ENCODE results near the gene MRPL37. TPM values are rescaled to one million over a fixed set of nuclear protein-coding genes. Genes with fewer than 3 reads are reported as not detected.
A peak's percentile ranks its signal among the peaks of the same experiment; 100 is the strongest.
"Not testable (repeated sequence)": the region's sequence is repeated elsewhere in the genome, so short reads cannot be mapped to it uniquely, and the experiment has no call there.

MRPL37 gene
- polyA plus RNA-seq, 1 donor = 80.6 TPM

- peaks cover 14% of the 10 kb centered on the region for H3K4me1 ChIP-seq (ENCODE audit: control insufficient read depth, insufficient read depth, low read length)
- no CpG with 5 or more reads among the region's 20 CpGs for WGBS (ENCODE audit: insufficient coverage, low lambda C conversion rate)
- H3K27me3 ChIP-seq (ENCODE audit: control insufficient read depth, insufficient read depth, low read length) = no peaks in the 10 kb centered on the region
- no peak for DNase-seq
- H3K4me3 ChIP-seq (ENCODE audit: low read length) = no peak overlapping the region
- peaks cover 45% of the 10 kb centered on the region for H3K36me3 ChIP-seq (ENCODE audit: control insufficient read depth, insufficient read depth, low read length)
- no peak overlapping the region for H3K27ac ChIP-seq (ENCODE audit: low read length)
- H3K9me3 ChIP-seq (ENCODE audit: control insufficient read depth, low read depth, low read length) = no peaks in the 10 kb centered on the region
Observed at GRCh38 chr1:54225986-54226559, 26.1 kb downstream of the MRPL37 start.

DNA sequence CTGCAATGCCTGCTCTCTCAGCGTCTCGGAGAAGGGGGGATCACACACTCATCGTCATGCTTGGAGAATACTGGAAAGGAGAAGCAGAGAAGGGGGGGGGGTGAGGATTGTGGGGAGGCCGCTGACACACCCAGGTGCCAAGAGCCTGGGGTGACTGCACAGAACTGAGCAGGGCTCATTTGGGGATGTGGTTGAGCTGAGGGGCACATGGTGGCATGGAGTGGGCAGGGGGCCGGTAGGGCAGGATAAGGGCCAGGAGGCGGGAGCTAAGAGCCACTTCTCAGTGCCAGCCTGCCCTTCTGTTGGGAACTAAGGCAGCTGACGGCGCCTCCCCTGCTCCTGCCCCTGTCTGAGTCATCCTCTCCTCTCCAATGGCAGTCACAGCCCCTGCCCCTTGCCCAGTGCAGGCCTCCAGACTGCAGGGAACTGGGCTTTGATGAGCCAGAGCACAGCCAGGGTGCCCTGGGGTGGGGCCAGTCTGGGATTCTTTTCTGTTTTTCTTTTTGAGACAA is 27.2 kb downstream of the MRPL37 start:
- Histone ChIP-seq H3K9me3 (ENCODE audit: control insufficient read depth, low read depth, low read length) (peaks cover under 1% of the 10 kb centered on the region), H3K27ac (ENCODE audit: low read length) (peak overlapping the region; percentile 14)
- peak; percentile 70 to 83 for DNase-seq

DNA sequence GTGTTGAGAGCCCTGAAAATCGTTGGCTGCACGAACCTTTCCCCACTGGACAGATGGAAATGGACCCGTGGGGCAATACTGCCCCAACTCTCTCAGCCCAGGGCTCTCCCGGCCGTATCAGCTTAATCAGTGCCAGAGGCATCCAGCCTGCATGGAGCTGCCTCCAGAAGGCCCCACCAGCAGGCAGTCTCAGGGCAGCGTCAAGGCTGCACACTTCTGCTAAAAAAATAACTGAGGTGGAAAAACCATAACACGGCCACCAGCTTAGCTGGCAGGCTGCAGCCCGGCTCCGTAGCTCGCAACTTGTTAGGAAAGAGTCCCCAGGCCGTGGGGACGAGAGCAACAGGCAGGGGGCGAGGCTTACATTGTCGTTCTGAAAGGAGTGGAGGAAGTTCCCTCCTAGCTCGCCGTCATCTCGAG is 27.9 kb downstream of the MRPL37 start:
- no peak for DNase-seq
- Histone ChIP-seq H3K27me3 (ENCODE audit: control insufficient read depth, insufficient read depth, low read length) (no peaks in the 10 kb centered on the region), H3K36me3 (ENCODE audit: control insufficient read depth, insufficient read depth, low read length) (peaks cover 32% of the 10 kb centered on the region), H3K4me1 (ENCODE audit: control insufficient read depth, insufficient read depth, low read length) (peaks cover 14% of the 10 kb centered on the region), H3K27ac (ENCODE audit: low read length) (peak overlapping the region; percentile 14), H3K4me3 (ENCODE audit: low read length) (no peak overlapping the region), H3K9me3 (ENCODE audit: control insufficient read depth, low read depth, low read length) (peaks cover 7% of the 10 kb centered on the region)
- WGBS (ENCODE audit: insufficient coverage, low lambda C conversion rate) = no CpG with 5 or more reads among the region's 17 CpGs

More for the DNA sequence above, 27.2 kb downstream of the MRPL37 start:
- no CpG with 5 or more reads among the region's 8 CpGs for WGBS (ENCODE audit: insufficient coverage, low lambda C conversion rate)
- Histone ChIP-seq H3K4me3 (ENCODE audit: low read length) (no peak overlapping the region), H3K4me1 (ENCODE audit: control insufficient read depth, insufficient read depth, low read length) (peaks cover 14% of the 10 kb centered on the region), H3K36me3 (ENCODE audit: control insufficient read depth, insufficient read depth, low read length) (peaks cover 36% of the 10 kb centered on the region), H3K27me3 (ENCODE audit: control insufficient read depth, insufficient read depth, low read length) (no peaks in the 10 kb centered on the region)

- H3K4me1 ChIP-seq (ENCODE audit: control insufficient read depth, insufficient read depth, low read length) = peaks cover 14% of the 10 kb centered on the region
- no peak overlapping the region for H3K27ac ChIP-seq (ENCODE audit: low read length)
- no peak for DNase-seq
- H3K27me3 ChIP-seq (ENCODE audit: control insufficient read depth, insufficient read depth, low read length) = no peaks in the 10 kb centered on the region
- H3K36me3 ChIP-seq (ENCODE audit: control insufficient read depth, insufficient read depth, low read length) = peaks cover 32% of the 10 kb centered on the region
- no peak overlapping the region for H3K4me3 ChIP-seq (ENCODE audit: low read length)
- WGBS (ENCODE audit: insufficient coverage, low lambda C conversion rate) = no CpG with 5 or more reads among the region's 13 CpGs
- H3K9me3 ChIP-seq (ENCODE audit: control insufficient read depth, low read depth, low read length) = peaks cover 9% of the 10 kb centered on the region
Observed at GRCh38 chr1:54228638-54229079, 28.7 kb downstream of the MRPL37 start.

DNA sequence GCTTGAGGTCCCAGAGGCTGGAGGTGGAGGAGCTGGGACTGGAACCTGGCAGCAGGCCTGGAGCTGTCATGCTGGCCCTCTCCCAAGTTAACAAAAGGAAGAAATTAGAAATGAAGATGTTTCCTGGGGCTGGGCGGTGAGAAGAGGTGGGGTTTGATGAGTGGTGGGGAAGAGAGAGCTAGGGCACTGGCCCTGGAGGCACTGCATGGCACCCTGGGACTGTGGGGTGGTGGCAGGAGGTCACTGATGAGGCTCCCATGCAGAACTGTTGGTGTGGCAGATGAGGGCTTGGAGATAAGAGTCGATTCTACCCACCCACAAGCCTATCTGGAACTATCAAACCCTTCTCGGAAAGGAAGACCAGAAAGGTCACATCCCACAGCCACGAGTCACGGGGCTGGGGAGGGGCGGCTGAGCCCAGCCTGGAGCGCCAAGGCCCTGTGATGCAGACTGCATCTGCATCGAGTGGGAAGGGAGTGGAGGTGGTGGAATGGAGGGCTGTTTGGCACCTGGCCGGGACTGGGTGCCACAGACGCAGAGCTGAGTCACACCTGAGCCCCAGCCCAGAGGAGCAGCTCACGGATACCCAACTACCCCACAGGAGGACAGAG is 29.4 kb downstream of the MRPL37 start:
- H3K27me3 ChIP-seq (ENCODE audit: control insufficient read depth, insufficient read depth, low read length) = no peaks in the 10 kb centered on the region
- no peak for DNase-seq
- H3K4me1 ChIP-seq (ENCODE audit: control insufficient read depth, insufficient read depth, low read length) = peaks cover 14% of the 10 kb centered on the region
- H3K27ac ChIP-seq (ENCODE audit: low read length) = no peak overlapping the region
- WGBS (ENCODE audit: insufficient coverage, low lambda C conversion rate) = no CpG with 5 or more reads among the region's 11 CpGs
- H3K4me3 ChIP-seq (ENCODE audit: low read length) = no peak overlapping the region
- peaks cover 26% of the 10 kb centered on the region for H3K36me3 ChIP-seq (ENCODE audit: control insufficient read depth, insufficient read depth, low read length)
- peaks cover 9% of the 10 kb centered on the region for H3K9me3 ChIP-seq (ENCODE audit: control insufficient read depth, low read depth, low read length)

DNA sequence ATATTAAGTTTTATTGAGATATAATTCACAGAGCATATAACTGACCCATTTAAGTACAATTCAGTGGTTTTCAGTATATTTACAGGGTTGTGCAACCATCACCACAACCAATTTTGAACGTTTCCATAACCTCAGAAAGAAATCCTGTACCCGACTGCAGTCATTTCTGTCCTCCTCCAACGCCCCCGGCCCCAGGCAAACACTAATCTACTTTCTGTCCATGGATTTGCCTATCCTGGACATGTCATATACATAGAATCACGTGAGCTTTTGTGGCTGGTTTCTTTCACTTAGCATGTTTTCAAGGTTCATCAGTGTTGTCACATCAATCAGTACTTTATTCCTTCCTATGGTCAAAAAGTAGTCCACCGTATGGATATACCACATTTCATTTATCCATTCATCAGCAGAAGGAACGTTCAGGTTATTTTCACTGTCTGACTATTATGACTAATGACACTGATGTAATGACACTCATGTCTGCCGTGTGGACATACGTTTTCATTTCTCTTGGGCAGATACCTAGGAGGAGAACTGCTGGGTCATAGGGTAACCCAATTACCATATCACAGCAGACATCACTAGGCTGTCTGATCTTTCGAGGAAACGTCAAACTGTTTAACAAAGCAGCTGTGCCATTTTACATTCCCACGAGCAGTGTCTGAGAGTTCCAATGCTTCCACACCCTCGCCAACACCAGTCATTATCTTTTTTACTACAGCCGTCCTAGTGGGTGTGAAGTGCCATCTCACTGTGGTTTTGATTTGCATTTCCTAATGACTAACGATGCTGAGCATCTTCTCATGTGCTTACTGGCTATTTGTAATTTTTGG is 30.8 kb downstream of the MRPL37 start:
- no peaks in the 10 kb centered on the region for H3K27me3 ChIP-seq (ENCODE audit: control insufficient read depth, insufficient read depth, low read length)
- peaks cover 9% of the 10 kb centered on the region for H3K9me3 ChIP-seq (ENCODE audit: control insufficient read depth, low read depth, low read length)
- H3K27ac ChIP-seq (ENCODE audit: low read length) = no peak overlapping the region
- no peak for DNase-seq
- H3K4me1 ChIP-seq (ENCODE audit: control insufficient read depth, insufficient read depth, low read length) = peaks cover 14% of the 10 kb centered on the region
- H3K4me3 ChIP-seq (ENCODE audit: low read length) = no peak overlapping the region
- H3K36me3 ChIP-seq (ENCODE audit: control insufficient read depth, insufficient read depth, low read length) = peaks cover 22% of the 10 kb centered on the region
- 87% methylated on average over 3 of the region's 15 CpGs for WGBS (ENCODE audit: insufficient coverage, low lambda C conversion rate)

DNA sequence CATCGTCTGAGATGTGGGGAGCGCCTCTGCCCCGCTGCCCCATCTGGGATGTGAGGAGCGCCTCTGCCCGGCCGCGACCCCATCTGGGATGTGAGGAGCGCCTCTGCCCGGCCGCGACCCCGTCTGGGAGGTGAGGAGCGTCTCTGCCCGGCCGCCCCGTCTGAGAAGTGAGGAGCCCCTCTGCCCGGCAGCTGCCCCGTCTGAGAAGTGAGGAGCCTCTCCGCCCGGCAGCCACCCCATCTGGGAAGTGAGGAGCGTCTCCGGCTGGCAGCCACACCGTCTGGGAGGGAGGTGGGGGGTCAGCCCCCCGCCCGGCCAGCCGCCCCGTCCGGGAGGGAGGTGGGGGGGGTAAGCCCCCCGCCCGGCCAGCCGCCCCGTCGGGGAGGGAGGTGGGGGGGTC is 33.2 kb downstream of the MRPL37 start:
- WGBS (ENCODE audit: insufficient coverage, low lambda C conversion rate) = no CpG with 5 or more reads among the region's 33 CpGs
- H3K27me3 ChIP-seq (ENCODE audit: control insufficient read depth, insufficient read depth, low read length); DNase-seq; H3K4me3 ChIP-seq (ENCODE audit: low read length); H3K9me3 ChIP-seq (ENCODE audit: control insufficient read depth, low read depth, low read length); H3K27ac ChIP-seq (ENCODE audit: low read length); H3K4me1 ChIP-seq (ENCODE audit: control insufficient read depth, insufficient read depth, low read length): not testable (repeated sequence)
- peaks cover 30% of the 10 kb centered on the region for H3K36me3 ChIP-seq (ENCODE audit: control insufficient read depth, insufficient read depth, low read length)

DNA sequence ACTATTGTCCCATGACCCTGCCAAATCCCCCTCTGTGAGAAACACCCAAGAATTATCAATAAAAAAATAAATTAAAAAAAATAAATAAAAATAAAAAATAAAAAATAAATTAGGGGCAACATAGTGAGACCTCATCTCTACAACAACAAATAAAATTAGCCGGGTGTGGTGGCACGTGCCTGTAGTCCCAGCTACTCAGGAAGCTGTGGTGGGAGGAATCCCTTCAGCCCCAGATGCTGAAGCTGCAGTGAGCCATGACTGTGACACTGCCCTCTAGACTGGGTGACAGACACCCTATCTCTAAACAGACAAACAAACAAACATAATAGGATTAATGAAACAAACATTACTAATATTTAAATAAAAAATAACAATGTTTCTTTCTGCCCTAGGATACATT is 34.3 kb downstream of the MRPL37 start:
- Histone ChIP-seq H3K36me3 (ENCODE audit: control insufficient read depth, insufficient read depth, low read length) (peaks cover 31% of the 10 kb centered on the region), H3K27ac (ENCODE audit: low read length) (no peak overlapping the region), H3K27me3 (ENCODE audit: control insufficient read depth, insufficient read depth, low read length) (no peaks in the 10 kb centered on the region), H3K4me3 (ENCODE audit: low read length) (no peak overlapping the region), H3K9me3 (ENCODE audit: control insufficient read depth, low read depth, low read length) (peaks cover 9% of the 10 kb centered on the region), H3K4me1 (ENCODE audit: control insufficient read depth, insufficient read depth, low read length) (no peaks in the 10 kb centered on the region)
- WGBS (ENCODE audit: insufficient coverage, low lambda C conversion rate) = no CpG with 5 or more reads among the region's 2 CpGs
- DNase-seq = no peak

- DNase-seq = no peak
- Histone ChIP-seq H3K27ac (ENCODE audit: low read length) (no peak overlapping the region), H3K9me3 (ENCODE audit: control insufficient read depth, low read depth, low read length) (peaks cover 4% of the 10 kb centered on the region), H3K4me3 (ENCODE audit: low read length) (no peak overlapping the region), H3K36me3 (ENCODE audit: control insufficient read depth, insufficient read depth, low read length) (peaks cover 50% of the 10 kb centered on the region), H3K4me1 (ENCODE audit: control insufficient read depth, insufficient read depth, low read length) (no peaks in the 10 kb centered on the region), H3K27me3 (ENCODE audit: control insufficient read depth, insufficient read depth, low read length) (no peaks in the 10 kb centered on the region)
- WGBS (ENCODE audit: insufficient coverage, low lambda C conversion rate) = no CpG with 5 or more reads among the region's 10 CpGs
Observed at GRCh38 chr1:54237586-54237985, 37.6 kb downstream of the MRPL37 start.

DNA sequence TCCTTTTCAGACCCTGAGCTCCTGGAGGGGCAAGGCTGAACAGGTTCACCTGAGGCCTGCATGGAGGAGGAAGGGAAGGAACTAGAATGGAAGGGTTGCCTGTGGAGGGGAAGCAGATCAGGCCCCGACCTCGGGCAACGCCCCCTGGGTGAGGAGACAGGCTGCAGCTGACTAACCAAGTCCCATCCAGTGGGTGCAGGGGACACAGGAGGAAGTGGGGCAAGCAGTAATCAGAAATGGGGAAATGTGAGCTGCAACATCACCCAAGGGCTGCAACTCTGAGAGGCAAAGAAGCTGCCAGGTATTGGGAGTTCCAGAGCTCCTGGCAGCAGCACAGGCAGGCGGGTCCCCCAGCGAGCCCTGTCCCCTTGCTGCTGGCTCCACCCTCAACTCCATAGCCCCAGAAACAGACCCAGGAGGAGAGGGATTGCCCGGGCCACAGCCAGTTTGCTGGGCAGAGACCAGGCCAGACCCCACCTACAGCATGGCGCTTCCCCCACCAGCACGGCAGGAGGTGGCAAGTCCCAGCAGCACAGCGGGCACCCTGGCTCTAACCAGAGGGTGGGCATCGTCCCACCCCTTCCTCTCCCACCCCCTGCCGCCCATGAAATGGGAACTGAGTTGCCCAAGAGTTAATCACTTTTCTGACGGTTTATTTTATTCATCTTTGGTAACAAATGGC is 38.5 kb downstream of the MRPL37 start:
- no peaks in the 10 kb centered on the region for H3K27me3 ChIP-seq (ENCODE audit: control insufficient read depth, insufficient read depth, low read length)
- 92% methylated on average over 4 of the region's 12 CpGs for WGBS (ENCODE audit: insufficient coverage, low lambda C conversion rate)
- no peak for DNase-seq
- H3K9me3 ChIP-seq (ENCODE audit: control insufficient read depth, low read depth, low read length) = no peaks in the 10 kb centered on the region
- no peaks in the 10 kb centered on the region for H3K4me1 ChIP-seq (ENCODE audit: control insufficient read depth, insufficient read depth, low read length)
- no peak overlapping the region for H3K27ac ChIP-seq (ENCODE audit: low read length)
- no peak overlapping the region for H3K4me3 ChIP-seq (ENCODE audit: low read length)
- H3K36me3 ChIP-seq (ENCODE audit: control insufficient read depth, insufficient read depth, low read length) = peaks cover 57% of the 10 kb centered on the region
